ENCODE data around the gene MROH7. TPM values are rescaled to one million over a fixed set of nuclear protein-coding genes. Genes with fewer than 3 reads are reported as not detected.

The MROH7 gene
- total RNA-seq, 3 donors from 2014 or later, result 8.9 to 39.0 (median 16.6) TPM

- ATAC-seq, result no peak
- no peaks in the 10 kb centered on the region for H3K36me3 ChIP-seq (ENCODE audit: low read depth)
- intact Hi-C loops (cut with DNase I, micrococcal nuclease), result no loop called here
- peak in 2 of 3 donors; percentile 26 to 34 for DNase-seq
- H3K9me3 ChIP-seq, result no peaks in the 10 kb centered on the region
- TF ChIP-seq, protein P1, sequence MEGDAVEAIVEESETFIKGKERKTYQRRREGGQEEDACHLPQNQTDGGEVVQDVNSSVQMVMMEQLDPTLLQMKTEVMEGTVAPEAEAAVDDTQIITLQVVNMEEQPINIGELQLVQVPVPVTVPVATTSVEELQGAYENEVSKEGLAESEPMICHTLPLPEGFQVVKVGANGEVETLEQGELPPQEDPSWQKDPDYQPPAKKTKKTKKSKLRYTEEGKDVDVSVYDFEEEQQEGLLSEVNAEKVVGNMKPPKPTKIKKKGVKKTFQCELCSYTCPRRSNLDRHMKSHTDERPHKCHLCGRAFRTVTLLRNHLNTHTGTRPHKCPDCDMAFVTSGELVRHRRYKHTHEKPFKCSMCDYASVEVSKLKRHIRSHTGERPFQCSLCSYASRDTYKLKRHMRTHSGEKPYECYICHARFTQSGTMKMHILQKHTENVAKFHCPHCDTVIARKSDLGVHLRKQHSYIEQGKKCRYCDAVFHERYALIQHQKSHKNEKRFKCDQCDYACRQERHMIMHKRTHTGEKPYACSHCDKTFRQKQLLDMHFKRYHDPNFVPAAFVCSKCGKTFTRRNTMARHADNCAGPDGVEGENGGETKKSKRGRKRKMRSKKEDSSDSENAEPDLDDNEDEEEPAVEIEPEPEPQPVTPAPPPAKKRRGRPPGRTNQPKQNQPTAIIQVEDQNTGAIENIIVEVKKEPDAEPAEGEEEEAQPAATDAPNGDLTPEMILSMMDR (IDR thresholded peaks at IDR 0.05), result no peak
- H3K4me1 ChIP-seq (ENCODE audit: low read depth), result no peaks in the 10 kb centered on the region
- no peak overlapping the region for H3K4me3 ChIP-seq
Measured at GRCh38 chr1:54607821-54608565, 33.6 kb upstream of the MROH7 start.

DNA sequence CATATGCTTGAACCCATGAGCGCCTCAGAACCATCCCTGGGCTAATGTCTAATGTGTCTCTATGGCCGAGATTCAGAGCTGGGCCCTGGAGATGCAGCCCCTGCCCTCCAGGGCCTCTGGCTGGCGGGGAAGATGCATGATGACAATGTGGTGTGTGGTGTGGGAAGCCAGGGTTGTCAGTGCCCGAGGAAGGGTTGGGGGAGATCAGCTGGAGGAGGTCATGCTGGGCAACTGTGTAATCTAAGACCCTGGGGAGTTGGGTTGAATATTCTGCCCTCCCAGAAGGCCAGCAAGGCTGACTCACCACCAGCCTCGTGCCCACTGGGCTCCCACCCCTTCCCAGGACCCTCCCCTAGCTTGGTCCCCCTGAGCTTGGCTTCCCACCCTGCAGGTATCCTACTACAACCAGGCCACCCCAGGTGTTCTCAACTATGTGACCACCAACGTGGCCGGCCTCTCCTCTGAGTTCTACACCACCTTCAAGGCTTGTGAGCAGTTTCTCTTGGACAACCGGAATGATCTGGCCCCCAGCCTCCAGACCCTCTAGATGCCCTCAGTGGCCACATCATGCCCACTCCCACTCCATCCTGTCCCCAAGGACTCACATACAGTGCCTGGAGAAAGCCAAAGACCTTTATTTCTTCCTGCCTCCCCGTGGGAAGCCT lies 32.9 kb upstream of the MROH7 start:
- ATAC-seq, result no peak
- DNase-seq, result peak in 1 of 3 donors; percentile 16
- no peak overlapping the region for H3K4me3 ChIP-seq
- H3K36me3 ChIP-seq (ENCODE audit: low read depth), result no peaks in the 10 kb centered on the region
- no peaks in the 10 kb centered on the region for H3K9me3 ChIP-seq
- intact Hi-C loops (cut with DNase I, micrococcal nuclease), result no loop called here
- no peaks in the 10 kb centered on the region for H3K4me1 ChIP-seq (ENCODE audit: low read depth)
- TF ChIP-seq, protein P1 (IDR thresholded peaks at IDR 0.05), result no peak

GRCh38 chr1:54609301-54609921 lies 32.2 kb upstream of the MROH7 start:
- ATAC-seq, result no peak
- no peaks in the 10 kb centered on the region for H3K36me3 ChIP-seq (ENCODE audit: low read depth)

GRCh38 chr1:54610048-54610447 lies 31.5 kb upstream of the MROH7 start:
- no peaks in the 10 kb centered on the region for H3K9me3 ChIP-seq

More at GRCh38 chr1:54609301-54609921, 32.2 kb upstream of the MROH7 start:
- intact Hi-C loops (cut with DNase I, micrococcal nuclease), result no loop called here
- DNase-seq, result peak in 1 of 3 donors; percentile 23
- Histone ChIP-seq H3K9me3 (no peaks in the 10 kb centered on the region), H3K4me1 (ENCODE audit: low read depth) (no peaks in the 10 kb centered on the region), H3K4me3 (no peak overlapping the region)
- TF ChIP-seq, protein P1 (IDR thresholded peaks at IDR 0.05), result no peak

More at GRCh38 chr1:54610048-54610447, 31.5 kb upstream of the MROH7 start:
- intact Hi-C loops (cut with DNase I, micrococcal nuclease), result no loop called here
- TF ChIP-seq, protein P1 (IDR thresholded peaks at IDR 0.05), result no peak
- no peaks in the 10 kb centered on the region for H3K4me1 ChIP-seq (ENCODE audit: low read depth)
- H3K36me3 ChIP-seq (ENCODE audit: low read depth), result no peaks in the 10 kb centered on the region
- DNase-seq (peak in 1 of 3 donors; percentile 17), ATAC-seq (no peak)
- H3K4me3 ChIP-seq, result no peak overlapping the region

All from mucosa of descending colon (tissue), 3 donors.